HG02943 (cell line): ENCODE results near the gene RNASE4.
"Not testable (repeated sequence)": the region's sequence is repeated elsewhere in the genome, so short reads cannot be mapped to it uniquely, and the experiment has no call there.

Experiments
- ATAC-seq: cut with Tn5 transposase; IDR thresholded peaks from one replicate; pipeline ENCODE4 v1.9.1; 2021; ENCODE audit warnings: mild to moderate bottlenecking, low read depth, moderate library complexity; ENCODE audit not compliant: unreplicated experiment

RNASE4 gene

DNA sequence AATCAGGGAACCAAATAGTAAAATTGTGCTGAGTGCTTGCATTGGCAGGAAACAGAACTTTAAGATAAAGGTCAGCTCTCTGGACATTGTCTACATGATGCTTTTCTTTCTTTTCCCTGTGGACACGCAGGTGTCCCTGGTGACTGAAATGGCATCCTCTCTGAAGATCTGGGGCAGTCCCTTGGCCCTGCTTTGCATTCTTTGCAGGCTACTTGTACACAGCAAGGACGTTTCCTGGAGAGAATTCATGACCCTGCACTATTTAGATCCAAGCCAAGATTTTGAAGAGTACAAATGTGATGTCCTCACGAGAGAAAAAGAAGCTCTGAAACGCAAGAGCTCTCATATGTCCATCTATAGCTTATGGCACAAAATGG is 50.1 kb downstream of the RNASE4 start:
- no peak for ATAC-seq

GRCh38 chr14:20738292-20738691 is 53.9 kb downstream of the RNASE4 start:
- ATAC-seq = not testable (repeated sequence)

DNA sequence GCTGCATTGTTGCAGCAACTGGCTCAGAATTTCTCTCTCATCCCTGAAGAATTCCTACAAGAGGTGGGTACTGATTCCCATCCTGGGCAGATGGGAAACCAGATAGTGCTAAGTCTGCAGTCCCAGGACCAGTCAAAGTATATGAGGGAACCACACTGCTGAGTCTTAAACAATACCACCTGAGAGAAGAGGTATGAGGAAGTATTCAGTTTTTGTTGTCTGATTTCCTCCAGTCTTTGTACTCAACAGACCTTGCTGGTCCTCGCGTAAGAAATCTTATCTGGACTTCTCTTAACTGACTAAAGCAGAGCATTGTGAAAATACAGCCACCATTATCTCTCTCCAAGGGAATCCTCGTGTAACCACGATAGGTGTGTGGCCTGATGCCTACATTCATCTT is 57.8 kb downstream of the RNASE4 start:
- no peak for ATAC-seq

- no peak for ATAC-seq
Observed at GRCh38 chr14:20743556-20743955, 59.2 kb downstream of the RNASE4 start.

DNA sequence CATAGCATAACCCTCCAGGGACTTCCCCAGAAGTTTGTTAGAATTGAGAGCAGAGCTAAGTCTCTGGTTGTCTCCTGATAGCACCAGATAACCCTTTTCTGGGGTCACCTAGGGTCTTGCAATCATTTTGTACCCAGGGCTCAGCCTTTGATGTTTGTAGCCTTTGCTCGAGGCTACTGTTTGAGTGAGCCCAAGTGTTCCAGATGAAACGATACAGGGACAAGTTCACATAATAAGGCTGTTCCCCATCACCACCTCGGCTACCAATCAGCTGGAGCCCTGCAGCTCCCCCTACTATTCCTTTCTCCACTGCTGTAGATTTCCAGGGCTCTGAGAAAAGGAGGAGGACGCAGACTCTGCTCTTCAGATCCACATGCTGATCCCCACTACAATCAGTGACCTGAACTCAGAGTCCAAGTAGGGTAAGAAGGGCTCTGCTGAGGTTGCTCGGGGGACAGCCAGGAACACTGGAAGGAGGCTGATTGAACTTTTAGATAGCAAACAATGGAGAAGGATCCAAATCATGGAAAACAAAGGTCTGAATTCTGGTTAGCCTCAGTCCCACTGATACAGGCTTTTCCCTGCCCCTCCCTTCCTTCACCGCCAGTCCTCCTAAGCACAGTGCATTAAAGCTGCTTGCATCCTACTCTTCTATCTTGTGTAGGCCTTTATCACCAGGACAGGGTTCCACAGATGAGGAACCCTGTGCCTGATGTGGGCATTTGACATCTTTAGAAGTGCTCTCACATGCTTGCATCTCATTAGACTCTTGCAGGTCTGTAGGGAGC is 61.4 kb downstream of the RNASE4 start, which contains the start of gene EDDM3A:
Gene EDDM3A (plus strand): TSS at position 317 of the 788 bp plus-strand sequence. CDS start 1,694 bp downstream, outside the sequence.
- ATAC-seq = no peak

DNA sequence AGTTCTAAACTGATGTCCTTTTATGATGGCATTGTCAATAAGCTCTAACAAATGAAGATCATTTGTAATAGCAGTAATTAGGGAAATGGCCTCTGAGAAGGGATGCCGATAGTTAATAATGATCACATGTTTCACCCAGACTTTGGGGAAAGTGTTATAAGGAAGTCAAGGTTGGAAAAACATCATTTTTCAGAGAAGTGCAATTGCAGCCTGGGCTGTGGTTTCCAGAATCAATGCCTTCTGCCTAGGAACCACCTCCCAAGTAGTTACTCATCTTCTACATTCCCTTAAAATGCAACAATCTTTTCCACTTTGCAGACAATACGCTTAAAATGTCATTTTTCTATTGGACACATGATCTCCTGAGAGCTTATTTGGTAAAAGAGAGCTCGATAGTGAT is 62.2 kb downstream of the RNASE4 start:
- ATAC-seq = no peak

GRCh38 chr14:20748439-20748838 is 64.1 kb downstream of the RNASE4 start:
- no peak for ATAC-seq

GRCh38 chr14:20750194-20750593 is 65.8 kb downstream of the RNASE4 start:
- no peak for ATAC-seq
